AG09309 (cell line): ENCODE results near the gene PTGES2.

ENCODE experiments used
- DNase-seq: peaks from one replicate; pipeline ENCODE4 v3.0.0-alpha.2; 2010; ENCODE audit warnings: low read depth
- H3K4me3 ChIP-seq: 2 replicates; pipeline ENCODE4 v1.5.1; 2011; ENCODE audit warnings: mild to moderate bottlenecking, low read depth, low read length, moderate library complexity; ENCODE audit not compliant: control insufficient read depth
- CTCF ChIP-seq: IDR thresholded peaks from 2 replicates; pipeline ENCODE4 v1.5.1; 2011; ENCODE audit warnings: mild to moderate bottlenecking, low read depth, low read length, inconsistent platforms; ENCODE audit not compliant: insufficient read depth, control insufficient read depth; ENCODE audit errors: missing control alignments

Gene PTGES2

GRCh38 chr9:128127568-128127989 lies at the start of gene PTGES2:
Gene PTGES2, minus strand, starts transcription at chr9:128127729. Its CDS starts 12 bp downstream, at chr9:128127717.
- DNase-seq: peak; percentile 51
- no peak for TF ChIP-seq CTCF
- H3K4me3 ChIP-seq: peak within 1 kb of the TSS; percentile 52

GRCh38 chr9:128175726-128176125 lies 48.2 kb upstream of the PTGES2 start:
- no peak overlapping the region for H3K4me3 ChIP-seq
- no peak for TF ChIP-seq CTCF
- DNase-seq: no peak

- DNase-seq: no peak
- no peak overlapping the region for H3K4me3 ChIP-seq
- TF ChIP-seq CTCF: no peak
Observed at GRCh38 chr9:128175102-128175563, 47.6 kb upstream of the PTGES2 start.

- DNase-seq: no peak
- no peak for TF ChIP-seq CTCF
- H3K4me3 ChIP-seq: no peak overlapping the region
Observed at GRCh38 chr9:128174062-128174461, 46.5 kb upstream of the PTGES2 start.

GRCh38 chr9:128169925-128170324 lies 42.4 kb upstream of the PTGES2 start:
- DNase-seq: no peak
- TF ChIP-seq CTCF: no peak
- no peak overlapping the region for H3K4me3 ChIP-seq

- no peak overlapping the region for H3K4me3 ChIP-seq
- no peak for TF ChIP-seq CTCF
- DNase-seq: no peak
Observed at GRCh38 chr9:128169492-128169891, 42.0 kb upstream of the PTGES2 start.

GRCh38 chr9:128168731-128169308 lies 41.3 kb upstream of the PTGES2 start:
- no peak for DNase-seq
- H3K4me3 ChIP-seq: no peak overlapping the region
- no peak for TF ChIP-seq CTCF
